Anterior cingulate cortex (tissue), 58 donors: ENCODE data around the gene PGAP1.

Source experiments
- DNase-seq, 58 donors: peaks; one replicate each; lab custom pipeline; 2025; lab: John Stamatoyannopoulos, UW

The PGAP1 gene, protein sequence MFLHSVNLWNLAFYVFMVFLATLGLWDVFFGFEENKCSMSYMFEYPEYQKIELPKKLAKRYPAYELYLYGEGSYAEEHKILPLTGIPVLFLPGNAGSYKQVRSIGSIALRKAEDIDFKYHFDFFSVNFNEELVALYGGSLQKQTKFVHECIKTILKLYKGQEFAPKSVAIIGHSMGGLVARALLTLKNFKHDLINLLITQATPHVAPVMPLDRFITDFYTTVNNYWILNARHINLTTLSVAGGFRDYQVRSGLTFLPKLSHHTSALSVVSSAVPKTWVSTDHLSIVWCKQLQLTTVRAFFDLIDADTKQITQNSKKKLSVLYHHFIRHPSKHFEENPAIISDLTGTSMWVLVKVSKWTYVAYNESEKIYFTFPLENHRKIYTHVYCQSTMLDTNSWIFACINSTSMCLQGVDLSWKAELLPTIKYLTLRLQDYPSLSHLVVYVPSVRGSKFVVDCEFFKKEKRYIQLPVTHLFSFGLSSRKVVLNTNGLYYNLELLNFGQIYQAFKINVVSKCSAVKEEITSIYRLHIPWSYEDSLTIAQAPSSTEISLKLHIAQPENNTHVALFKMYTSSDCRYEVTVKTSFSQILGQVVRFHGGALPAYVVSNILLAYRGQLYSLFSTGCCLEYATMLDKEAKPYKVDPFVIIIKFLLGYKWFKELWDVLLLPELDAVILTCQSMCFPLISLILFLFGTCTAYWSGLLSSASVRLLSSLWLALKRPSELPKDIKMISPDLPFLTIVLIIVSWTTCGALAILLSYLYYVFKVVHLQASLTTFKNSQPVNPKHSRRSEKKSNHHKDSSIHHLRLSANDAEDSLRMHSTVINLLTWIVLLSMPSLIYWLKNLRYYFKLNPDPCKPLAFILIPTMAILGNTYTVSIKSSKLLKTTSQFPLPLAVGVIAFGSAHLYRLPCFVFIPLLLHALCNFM

GRCh38 chr2:196926562-196927375 is at the start of gene PGAP1:
Gene PGAP1, minus strand, starts transcription at chr2:196926707. Its CDS starts 91 bp downstream, at chr2:196926616.
- peak; percentile 40 to 97 (median 90) for DNase-seq

DNA sequence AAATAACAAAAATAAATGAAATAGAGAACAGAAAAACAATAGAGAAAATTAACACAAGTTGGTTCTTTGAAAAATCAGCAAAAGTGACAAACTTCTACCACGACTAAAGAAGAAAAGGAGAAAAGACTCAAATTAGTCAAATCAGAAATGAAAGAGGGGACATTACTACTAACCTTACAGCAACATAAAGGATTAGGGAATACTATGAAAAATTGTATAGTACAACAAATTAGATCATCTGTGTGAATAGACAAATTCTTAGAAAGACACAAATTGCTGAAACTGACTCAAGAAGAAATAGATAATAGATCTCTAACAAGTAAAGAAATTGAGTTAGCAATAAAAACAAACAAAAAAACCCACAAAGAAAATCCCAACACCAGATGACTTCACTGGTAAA is 48.5 kb upstream of the PGAP1 start:
- DNase-seq: no peak

DNA sequence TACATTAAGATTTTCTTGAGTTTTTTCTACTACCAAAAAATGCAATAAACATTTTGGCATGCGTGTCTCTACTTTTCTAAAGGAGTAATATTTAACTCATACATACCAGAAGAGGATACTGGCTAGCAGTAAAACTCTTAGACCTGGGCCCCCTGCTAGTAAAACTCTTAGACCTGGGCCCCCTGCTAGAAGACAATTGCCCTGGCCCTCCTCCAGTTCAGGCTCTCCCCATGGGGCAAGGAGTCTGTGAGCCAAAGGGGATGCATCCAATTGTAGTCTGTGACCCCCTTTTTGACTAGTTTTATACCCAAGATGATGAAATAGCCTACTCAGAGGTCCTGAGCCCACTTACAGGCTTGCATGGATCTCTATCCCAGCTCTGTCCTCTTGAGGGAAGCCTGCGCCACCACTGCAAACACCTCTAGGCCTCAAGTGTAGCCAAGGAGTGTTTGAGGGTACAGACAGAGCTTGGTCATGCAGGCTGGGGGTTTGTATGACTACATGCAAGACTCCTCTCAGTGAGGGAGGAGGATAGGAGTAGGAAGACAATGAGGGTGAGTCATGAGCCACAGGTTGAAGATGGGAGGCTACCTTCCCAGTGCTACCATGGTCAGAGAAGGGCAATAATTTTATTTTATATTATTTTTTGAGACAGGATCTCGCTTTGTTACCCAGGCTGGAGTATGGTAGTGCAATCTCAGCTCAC is 45.2 kb upstream of the PGAP1 start:
- no peak for DNase-seq

- DNase-seq: no peak
Measured at GRCh38 chr2:196970099-196970498, 43.6 kb upstream of the PGAP1 start.

DNA sequence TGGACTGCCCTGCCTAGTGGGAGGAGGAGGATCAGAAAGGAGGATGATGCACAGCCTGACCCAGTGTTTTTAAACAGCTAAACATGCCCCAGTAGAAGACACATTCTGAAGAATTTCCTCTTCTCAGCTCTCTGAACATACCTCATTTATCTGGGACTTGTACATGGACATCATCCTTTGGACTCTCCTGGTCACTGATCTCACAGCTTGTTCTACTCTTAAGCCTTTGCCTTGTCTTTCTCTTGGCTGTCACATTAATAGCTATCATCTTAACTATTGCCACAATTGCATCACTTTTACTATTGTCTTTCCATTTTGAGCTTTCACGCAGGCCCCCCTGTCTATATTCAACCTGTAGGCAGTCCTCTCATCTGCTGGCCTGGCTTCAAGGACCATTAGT is 42.0 kb upstream of the PGAP1 start:
- no peak for DNase-seq

- DNase-seq: no peak
Measured at GRCh38 chr2:196967775-196968174, 41.3 kb upstream of the PGAP1 start.

DNA sequence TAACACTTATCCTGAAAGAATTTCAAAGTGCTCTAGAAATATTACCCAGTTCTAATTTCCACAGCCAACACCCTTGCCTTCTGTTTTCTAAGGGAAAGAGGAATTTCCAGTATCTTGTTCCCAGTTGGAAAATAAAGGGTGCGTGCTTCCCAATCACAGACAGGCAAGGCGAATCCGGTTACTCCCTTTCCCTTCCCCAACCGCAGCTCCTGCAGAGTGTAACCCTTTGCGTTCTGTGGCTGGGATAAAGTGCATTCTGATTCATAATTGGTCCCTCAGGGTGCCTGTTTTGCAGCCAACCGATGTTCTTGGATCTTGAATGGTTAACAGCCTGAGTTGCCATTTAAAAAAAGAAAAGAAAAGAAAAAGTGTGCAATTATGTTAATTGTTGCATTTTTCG is 40.6 kb upstream of the PGAP1 start:
- DNase-seq: no peak

DNA sequence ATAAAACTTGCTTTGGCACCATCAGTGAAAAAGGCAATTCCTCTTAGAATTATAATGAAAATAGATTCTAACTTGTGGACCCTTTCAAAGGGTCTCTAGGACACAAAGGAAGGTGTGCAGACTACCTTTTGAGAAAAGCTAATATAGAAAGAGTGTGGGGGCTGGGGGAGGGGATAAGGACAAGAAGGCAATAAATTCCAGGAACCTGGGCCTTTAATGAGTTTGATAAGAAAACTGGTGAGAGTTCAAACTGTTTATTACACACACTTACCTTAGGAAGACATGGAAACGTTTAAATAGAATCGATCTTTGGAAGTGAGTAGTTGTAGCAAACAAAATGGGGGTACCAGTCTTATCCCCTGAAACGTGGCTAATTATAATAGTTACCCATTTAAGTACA is 39.6 kb upstream of the PGAP1 start:
- DNase-seq: no peak

DNA sequence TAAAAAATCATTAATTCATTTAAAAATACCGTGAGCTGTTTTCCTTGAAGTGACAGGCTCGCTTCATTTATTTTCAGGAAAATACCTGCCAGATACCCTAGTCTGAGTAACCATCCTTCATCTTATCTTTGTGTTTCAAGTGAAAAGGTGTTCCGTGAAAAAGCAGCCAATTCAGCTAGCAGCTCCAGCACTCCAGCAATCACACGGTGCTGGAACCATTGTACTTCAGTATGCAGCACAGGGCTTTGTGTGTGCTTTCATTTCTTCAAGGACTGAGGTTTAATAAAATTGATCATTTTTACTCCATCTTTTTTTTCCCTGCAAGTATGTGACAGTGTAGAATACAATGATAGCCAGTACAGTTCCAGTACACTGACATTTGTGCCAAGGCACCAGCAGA is 39.1 kb upstream of the PGAP1 start:
- no peak for DNase-seq

DNA sequence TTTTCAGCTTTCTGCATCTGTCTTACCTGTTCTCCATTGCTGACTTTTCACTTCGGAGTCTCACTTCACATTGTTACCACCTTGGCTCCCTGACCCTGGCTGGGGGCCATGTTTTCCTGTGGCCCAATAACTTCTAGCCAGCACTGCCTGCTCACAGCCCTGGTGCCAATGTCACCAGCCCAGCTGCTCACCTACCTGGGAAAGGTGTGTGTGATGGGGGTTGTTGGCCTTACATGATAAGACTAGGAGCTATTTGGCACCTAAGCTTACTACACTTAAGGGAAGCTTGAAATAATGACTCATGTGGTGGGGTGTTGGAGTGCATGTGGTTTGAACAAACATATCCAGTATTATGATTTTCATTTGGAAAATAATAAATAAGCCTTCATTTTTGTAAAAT is 37.5 kb upstream of the PGAP1 start:
- no peak for DNase-seq

- no peak for DNase-seq
Measured at GRCh38 chr2:196963043-196963442, 36.5 kb upstream of the PGAP1 start.

GRCh38 chr2:196962325-196962724 is 35.8 kb upstream of the PGAP1 start:
- DNase-seq: no peak

DNA sequence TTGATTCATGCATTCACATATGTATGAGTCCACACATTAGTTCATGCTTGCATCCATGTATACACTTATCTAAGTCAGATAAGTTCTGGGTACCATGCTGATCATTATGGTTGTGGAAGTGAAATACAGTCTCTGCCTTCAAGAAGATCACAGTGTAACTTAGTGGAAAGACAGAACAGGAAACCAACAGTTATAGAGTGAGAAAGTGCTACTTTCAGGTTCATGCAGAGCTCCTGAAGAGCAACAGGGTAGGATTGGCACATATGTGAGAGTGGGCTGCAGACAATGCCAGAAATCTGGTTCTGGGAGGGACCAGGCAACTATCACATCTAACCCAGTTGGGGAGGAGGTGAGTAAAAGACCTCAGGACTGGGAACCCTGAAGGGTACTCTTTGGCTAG is 35.4 kb upstream of the PGAP1 start:
- no peak for DNase-seq

DNA sequence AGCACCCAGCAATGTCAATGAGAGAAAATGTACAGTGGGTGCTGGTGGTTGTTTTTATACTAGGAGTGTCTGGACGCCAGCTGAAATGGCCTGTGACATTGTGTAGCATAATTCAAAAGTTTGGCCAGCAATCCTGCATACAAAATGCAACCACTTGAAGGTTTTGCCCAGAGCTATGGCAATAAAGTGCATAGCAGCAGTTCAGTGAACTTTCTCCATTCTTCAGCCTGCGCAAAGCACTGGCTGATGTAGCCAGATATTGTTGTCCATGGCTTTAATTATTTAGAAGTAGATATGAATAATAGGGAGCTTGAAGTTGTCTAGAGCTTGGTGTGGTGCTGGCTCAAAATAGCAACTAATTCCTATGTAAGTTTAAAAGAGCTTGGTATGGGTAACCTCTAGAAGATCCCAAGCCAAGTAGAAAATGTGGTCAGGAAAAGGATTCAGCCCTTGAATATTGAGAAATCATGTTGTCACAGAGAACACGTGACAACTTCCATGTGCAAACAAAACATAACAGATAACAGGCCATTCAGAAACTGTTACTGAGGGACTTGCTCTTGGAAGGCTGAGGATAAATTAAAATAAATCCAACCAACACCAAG is 33.3 kb upstream of the PGAP1 start:
- DNase-seq: no peak

- DNase-seq: no peak
Measured at GRCh38 chr2:196959281-196959680, 32.8 kb upstream of the PGAP1 start.

GRCh38 chr2:196957881-196958525 is 31.5 kb upstream of the PGAP1 start:
- DNase-seq: no peak

DNA sequence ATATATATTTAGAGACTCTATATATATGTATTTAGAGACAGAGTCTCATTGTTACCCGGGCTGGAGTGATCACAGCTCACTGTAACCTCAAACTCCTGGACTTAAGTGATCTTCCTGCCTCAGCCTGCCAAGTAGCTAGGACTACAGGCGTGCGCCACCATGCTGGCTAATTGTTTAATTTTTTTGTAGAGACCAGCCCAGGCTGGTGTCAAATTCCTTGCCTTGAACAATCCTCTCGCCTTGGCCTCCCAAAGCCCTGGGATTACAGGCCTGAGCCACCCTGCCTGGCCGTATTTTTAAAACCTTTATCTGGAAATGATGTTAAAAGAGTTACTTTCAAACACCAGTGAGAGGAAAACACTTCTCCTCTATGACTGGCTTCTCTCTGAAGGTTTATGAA is 30.9 kb upstream of the PGAP1 start:
- no peak for DNase-seq

DNA sequence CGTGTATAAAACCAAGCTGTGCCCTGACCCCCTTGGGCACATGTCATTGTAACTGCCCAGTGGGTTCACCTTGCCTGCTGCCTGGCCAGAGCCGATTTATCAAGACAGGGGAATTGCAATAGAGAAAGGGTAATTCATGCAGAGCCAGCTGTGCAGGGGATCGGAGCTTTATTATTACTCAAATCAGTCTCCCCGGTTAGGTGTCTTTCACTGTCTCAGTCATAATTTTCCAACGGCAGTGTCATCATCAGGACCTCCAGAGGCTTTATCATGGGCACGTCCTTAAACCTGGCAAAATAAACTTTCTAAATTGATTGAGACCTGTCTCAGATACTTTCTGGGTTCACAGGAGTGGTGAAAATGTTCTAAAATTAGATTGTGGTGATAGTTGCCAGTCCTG is 29.6 kb upstream of the PGAP1 start:
- DNase-seq: no peak

GRCh38 chr2:196955036-196955435 is 28.5 kb upstream of the PGAP1 start:
- no peak for DNase-seq
